IMR-90 (cell line): ENCODE measurements around the gene GNAT2. TPM values are rescaled to one million over a fixed set of nuclear protein-coding genes. Genes with fewer than 3 reads are reported as not detected.
A peak's percentile ranks its signal among the peaks of the same experiment; 100 is the strongest.

ENCODE experiments used
- ATAC-seq: fragments of 200-7000 bp; cut with Tn5 transposase; 2 replicates; pipeline ENCODE4 v1.9.1; 2020; ENCODE audit warnings: low read depth, mild to moderate bottlenecking, moderate library complexity
- BruUV-seq: library from RNA; stranded (reverse); fragments of 400-500 nt; replicated peaks from 2 replicates; lab custom pipeline; 2021; lab: Mats Ljungman, UMichigan
- CTCF ChIA-PET: fragments of 300-600 bp; formaldehyde crosslinking; extraction: SDS; loops from one replicate; lab custom pipeline; 2021; ENCODE audit warnings: antibody characterized with exemption; lab: Yijun Ruan, JAX
- POLR2A ChIA-PET: fragments of 300-600 bp; sonication (Branson Sonifier 250); formaldehyde crosslinking; loops from one replicate; lab custom pipeline; 2022; ENCODE audit warnings: antibody characterized with exemption; ENCODE audit not compliant: unreplicated experiment; lab: Charles Lee
- DNase-seq: peaks from one replicate; pipeline ENCODE4 v3.0.0; 2013
- H2AFZ ChIP-seq: replicated peaks from 2 replicates; pipeline ENCODE3; 2013; ENCODE audit warnings: low read length, mild to moderate bottlenecking; ENCODE audit not compliant: poor library complexity
- H2AK5ac ChIP-seq: 2 replicates; pipeline ENCODE4 v1.6.1; 2013; ENCODE audit warnings: low read depth, low read length, inconsistent platforms
- H2AK9ac ChIP-seq: replicated peaks from 2 replicates; pipeline ENCODE3; 2013; ENCODE audit warnings: mild to moderate bottlenecking, low read depth, low read length, moderate library complexity; ENCODE audit not compliant: poor library complexity
- H2BK120ac ChIP-seq: 2 replicates; pipeline ENCODE4 v1.6.1; 2013; ENCODE audit warnings: low read depth, low read length, inconsistent platforms
- H2BK15ac ChIP-seq: 3 replicates; pipeline ENCODE4 v1.6.1; 2013; ENCODE audit warnings: low read depth, low read length, inconsistent platforms
- H2BK20ac ChIP-seq: 2 replicates; pipeline ENCODE4 v1.6.1; 2013; ENCODE audit warnings: low read depth, mild to moderate bottlenecking, inconsistent platforms, low read length, moderate library complexity
- H2BK5ac ChIP-seq: 2 replicates; pipeline ENCODE4 v1.6.1; 2013; ENCODE audit warnings: mild to moderate bottlenecking, low read depth, low read length, inconsistent platforms; ENCODE audit not compliant: poor library complexity, severe bottlenecking
- H3K14ac ChIP-seq: replicated peaks from 2 replicates; pipeline ENCODE4 v1.6.1; 2013; ENCODE audit warnings: low read depth, low read length, inconsistent platforms
- H3K18ac ChIP-seq: 2 replicates; pipeline ENCODE4 v1.6.1; 2013; ENCODE audit warnings: low read depth, low read length, control low read depth
- H3K23ac ChIP-seq: 2 replicates; pipeline ENCODE4 v1.6.1; 2013; ENCODE audit warnings: low read depth, low read length, inconsistent platforms
- H3K27ac ChIP-seq: 2 replicates; pipeline ENCODE4 v1.5.1; 2013; ENCODE audit warnings: mild to moderate bottlenecking, control low read depth, low read length; ENCODE audit not compliant: insufficient read depth
- H3K27me3 ChIP-seq: 2 replicates; pipeline ENCODE4 v1.6.1; 2013; ENCODE audit warnings: low read length; ENCODE audit not compliant: control insufficient read depth, insufficient read depth
- H3K36me3 ChIP-seq: 2 replicates; pipeline ENCODE4 v1.6.1; 2013; ENCODE audit warnings: low read length, mixed read lengths; ENCODE audit not compliant: control insufficient read depth, insufficient read depth
- H3K4ac ChIP-seq: 2 replicates; pipeline ENCODE4 v1.6.1; 2013; ENCODE audit warnings: low read depth, low read length, inconsistent platforms
- H3K4me1 ChIP-seq: 2 replicates; pipeline ENCODE4 v1.6.1; 2013; ENCODE audit warnings: low read length, mixed read lengths; ENCODE audit not compliant: control insufficient read depth, insufficient read depth
- H3K4me2 ChIP-seq: 2 replicates; pipeline ENCODE4 v1.6.1; 2013; ENCODE audit warnings: low read depth, mild to moderate bottlenecking, control low read depth, low read length, moderate library complexity
- H3K4me3 ChIP-seq: 2 replicates; pipeline ENCODE4 v1.5.1; 2013; ENCODE audit warnings: low read depth, mild to moderate bottlenecking, control low read depth, low read length, moderate library complexity; ENCODE audit not compliant: insufficient read depth
- H3K56ac ChIP-seq: 2 replicates; pipeline ENCODE4 v1.6.1; 2013; ENCODE audit warnings: low read length, inconsistent platforms; ENCODE audit not compliant: insufficient read depth; ENCODE audit errors: extremely low read depth
- H3K79me1 ChIP-seq, 2 experiments: 2 replicates each; pipeline ENCODE4 v1.6.1; 2013; ENCODE audit warnings: low read length in 2 of 2, inconsistent platforms in 1 of 2, low read depth in 1 of 2
- H3K9ac ChIP-seq: 2 replicates; pipeline ENCODE4 v1.6.1; 2013; ENCODE audit warnings: low read depth, low read length, control low read depth
- H3K9me1 ChIP-seq: 2 replicates; pipeline ENCODE4 v1.6.1; 2013; ENCODE audit warnings: low read length, inconsistent platforms; ENCODE audit not compliant: insufficient read depth
- H3K9me3 ChIP-seq: 2 replicates; pipeline ENCODE4 v1.6.1; 2013; ENCODE audit warnings: low read length; ENCODE audit not compliant: control insufficient read depth, insufficient read depth
- H4K20me1 ChIP-seq: 2 replicates; pipeline ENCODE4 v1.6.1; 2013; ENCODE audit warnings: low read length, inconsistent platforms; ENCODE audit not compliant: insufficient read depth
- H4K5ac ChIP-seq: 2 replicates; pipeline ENCODE4 v1.6.1; 2013; ENCODE audit warnings: mild to moderate bottlenecking, low read depth, low read length, control low read depth
- H4K8ac ChIP-seq, 2 experiments: 2 replicates each; pipeline ENCODE4 v1.6.1; 2013; ENCODE audit warnings: low read depth in 2 of 2, low read length in 2 of 2, control low read depth in 1 of 2, inconsistent platforms in 1 of 2
- H4K91ac ChIP-seq: 2 replicates; pipeline ENCODE4 v1.6.1; 2013; ENCODE audit warnings: low read depth, low read length, inconsistent platforms; ENCODE audit not compliant: insufficient read depth
- CHD1 ChIP-seq: IDR thresholded peaks from 2 replicates; pipeline ENCODE4 v1.6.1; 2012; ENCODE audit warnings: low read depth, low read length, improper control_type of control experiment
- CTCF ChIP-seq: conservative IDR thresholded peaks from 2 replicates; pipeline ENCODE4 v1.5.1; 2012; ENCODE audit warnings: mild to moderate bottlenecking, low read depth, low read length, improper control_type of control experiment
- ELK1 ChIP-seq: fragments of 150-350 bp; IDR thresholded peaks from 2 replicates; pipeline ENCODE4 v1.6.1; 2016; ENCODE audit warnings: low read depth, mild to moderate bottlenecking, low read length, moderate library complexity, borderline replicate concordance
- FOS ChIP-seq: fragments of 150-350 bp; IDR thresholded peaks from 2 replicates; pipeline ENCODE4 v1.6.1; 2016; ENCODE audit warnings: low read depth, low read length
- MXI1 ChIP-seq: IDR thresholded peaks from 2 replicates; pipeline ENCODE4 v1.6.1; 2012; ENCODE audit warnings: low read depth, mild to moderate bottlenecking, low read length, moderate library complexity, borderline replicate concordance
- NFE2L2 ChIP-seq: fragments of 150-350 bp; IDR thresholded peaks from 2 replicates; pipeline ENCODE4 v1.6.1; 2016; ENCODE audit warnings: low read depth, mild to moderate bottlenecking, low read length
- POLR2A ChIP-seq: IDR thresholded peaks from 2 replicates; pipeline ENCODE4 v1.6.1; 2012; ENCODE audit warnings: mild to moderate bottlenecking, low read depth, low read length
- RAD21 ChIP-seq: IDR thresholded peaks from 2 replicates; pipeline ENCODE4 v1.6.1; 2012; ENCODE audit warnings: low read length, improper control_type of control experiment
- RCOR1 ChIP-seq: IDR thresholded peaks from 2 replicates; pipeline ENCODE4 v1.6.1; 2012; ENCODE audit warnings: mild to moderate bottlenecking, low read length, improper control_type of control experiment; ENCODE audit not compliant: insufficient replicate concordance
- RFX5 ChIP-seq: IDR thresholded peaks from 2 replicates; pipeline ENCODE4 v1.8.0; 2012; ENCODE audit warnings: low read depth, mild to moderate bottlenecking, low read length, moderate library complexity
- WGBS, 2 experiments: methylation state at CpG; one replicate each; pipeline versions ENCODE4 v1.1.5 to v1.1.7; 2013; ENCODE audit warnings: missing lambda C conversion rate in 2 of 2; ENCODE audit not compliant: insufficient read length in 1 of 2; ENCODE audit errors: extremely low coverage in 2 of 2; 5-methylcytosine and 5-hydroxymethylcytosine counted together
- dilution Hi-C: fragments of 300-500 bp; cut with HindIII; formaldehyde crosslinking; loops from one replicate; pipeline ENCODE4 v1.14.3; 2018; ENCODE audit warnings: low sequenced_read_pairs; ENCODE audit not compliant: unreplicated experiment
- in situ Hi-C: fragments of 300-500 bp; cut with MboI; formaldehyde crosslinking; loops from 3 replicates; pipeline ENCODE4 v1.14.3; 2019; ENCODE audit warnings: low sequenced_read_pairs, inconsistent platforms, mixed read lengths
- intact Hi-C: fragments of 100-400 bp; cut with micrococcal nuclease; formaldehyde crosslinking; loops from 2 replicates; pipeline ENCODE4 v1.10.0; 2022
- polyA plus RNA-seq, 3 experiments: library from polyadenylated mRNA; depleted of rRNA; stranded (reverse); fragments of >200 nt; gene quantifications; 2 replicates each; pipeline ENCODE4 v1.2.3, GENCODE V29; 2012; ENCODE audit warnings: low replicate concordance in 1 of 3
- total RNA-seq: library from RNA; depleted of rRNA; stranded (reverse); fragments of >200 nt; gene quantifications from 2 replicates; pipeline ENCODE4 v1.2.3, GENCODE V29; 2012

Gene GNAT2
- total and polyA plus RNA-seq, 2 of the 4 experiments (the other 2 are of a cell fraction) = 0.17 to 0.36 TPM

GRCh38 chr1:109641078-109641740 lies 21.8 kb upstream of the GNAT2 start:
- Histone ChIP-seq H2BK5ac (no peak overlapping the region), H3K23ac (no peak overlapping the region), H3K9me3 (no peaks in the 10 kb centered on the region; the same call in 1 of the 2 replicates), H4K91ac (no peak overlapping the region), H2AFZ (no peak overlapping the region), H3K36me3 (no peaks in the 10 kb centered on the region), H2BK20ac (0 out of 2 replicates have a peak overlapping the region, but pooled peaks have one; percentile 6), H3K56ac (no peak overlapping the region), H3K9ac (no peak overlapping the region), H3K4ac (peak overlapping the region; percentile 8; the same call in 1 of the 2 replicates), H2BK15ac (no peak overlapping the region), H3K27me3 (no peaks in the 10 kb centered on the region), H3K79me1 (no peaks in the 10 kb centered on the region), H3K4me2 (no peak overlapping the region), H4K5ac (no peak overlapping the region), H2AK5ac (peak overlapping the region; percentile 38), H3K18ac (no peak overlapping the region), H3K9me1 (peaks cover 4% of the 10 kb centered on the region), H3K4me3 (no peak overlapping the region), H4K8ac (no peak overlapping the region), H3K14ac (no peak overlapping the region), H2BK120ac (peak overlapping the region; percentile 22; the same call in 1 of the 2 replicates), H2AK9ac (no peak overlapping the region), H4K20me1 (no peaks in the 10 kb centered on the region), H3K27ac (no peak overlapping the region), H3K4me1 (peaks cover 16% of the 10 kb centered on the region)
- POLR2A ChIA-PET = no interaction called here
- TF ChIP-seq MXI1 (no peak), CTCF (no peak), POLR2A (no peak), ELK1 (no peak), FOS (no peak), NFE2L2 (no peak), RAD21 (no peak), RFX5 (no peak), CHD1 (no peak), RCOR1 (no peak)
- WGBS, 2 experiments = 57% methylated on average over 1 of the region's 2 CpGs; no CpG with 5 or more reads in 1 of the 2 experiments
- CTCF ChIA-PET = interaction anchor here (0.9 to 3.9 kb wide), 9 partner anchors 27 to 343 kb away, joined by 3 to 63 read pairs (median 5); partner anchors contain the start of genes AHCYL1 and GNAI3
- intact Hi-C loops = no loop called here
- in situ Hi-C loops = loop anchor here (5.0 to 10.0 kb wide), 3 partner anchors 131 to 341 kb away; partner anchors contain the start of genes AHCYL1 and CSF1
- dilution Hi-C loops = no loop called here
- DNase-seq = no peak
- ATAC-seq = no peak
- no TSS peak for BruUV-seq
